ENCODE data around the gene LCN1.

- TF ChIP-seq CTCF (conservative IDR thresholded peaks at IDR 0.05) (no peak), EZH2 (IDR thresholded peaks at IDR 0.05; ENCODE audit: low read depth) (no peak)
Measured at GRCh38 chr9:135486267-135487065, 34.8 kb upstream of the LCN1 start.

Data from PC-9 (cell line).